GM12873 (cell line): ENCODE measurements around the gene BAIAP3.

Source experiments
- TF ChIP-seq, protein P1 (sequence below): IDR thresholded peaks from 2 replicates; pipeline ENCODE4 v1.5.1; 2012; ENCODE audit warnings: low read depth, mild to moderate bottlenecking, moderate library complexity, low read length, control low read depth; ENCODE audit not compliant: insufficient read depth; ENCODE audit errors: missing control alignments

The BAIAP3 gene

DNA sequence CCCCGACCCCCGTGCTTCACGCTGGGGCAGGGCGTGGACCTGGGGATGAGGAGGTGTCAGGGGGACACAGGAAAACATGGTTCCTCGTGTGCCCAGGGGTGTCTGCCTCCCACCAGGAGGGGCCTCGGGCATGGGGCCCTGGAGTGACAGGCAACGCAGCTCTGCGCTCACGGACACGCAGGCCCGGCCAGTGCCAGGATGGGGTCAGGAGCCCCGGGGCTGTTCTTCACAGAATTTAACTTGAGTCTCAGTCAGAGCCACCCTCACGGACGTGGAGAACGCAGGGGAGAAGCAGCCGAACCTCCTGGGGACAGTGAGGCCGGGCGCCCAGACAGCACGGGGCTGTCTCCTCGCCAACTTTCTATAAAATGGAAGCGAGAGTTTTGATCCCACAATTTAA, 64.3 kb downstream of the BAIAP3 start:
- TF ChIP-seq, protein P1, sequence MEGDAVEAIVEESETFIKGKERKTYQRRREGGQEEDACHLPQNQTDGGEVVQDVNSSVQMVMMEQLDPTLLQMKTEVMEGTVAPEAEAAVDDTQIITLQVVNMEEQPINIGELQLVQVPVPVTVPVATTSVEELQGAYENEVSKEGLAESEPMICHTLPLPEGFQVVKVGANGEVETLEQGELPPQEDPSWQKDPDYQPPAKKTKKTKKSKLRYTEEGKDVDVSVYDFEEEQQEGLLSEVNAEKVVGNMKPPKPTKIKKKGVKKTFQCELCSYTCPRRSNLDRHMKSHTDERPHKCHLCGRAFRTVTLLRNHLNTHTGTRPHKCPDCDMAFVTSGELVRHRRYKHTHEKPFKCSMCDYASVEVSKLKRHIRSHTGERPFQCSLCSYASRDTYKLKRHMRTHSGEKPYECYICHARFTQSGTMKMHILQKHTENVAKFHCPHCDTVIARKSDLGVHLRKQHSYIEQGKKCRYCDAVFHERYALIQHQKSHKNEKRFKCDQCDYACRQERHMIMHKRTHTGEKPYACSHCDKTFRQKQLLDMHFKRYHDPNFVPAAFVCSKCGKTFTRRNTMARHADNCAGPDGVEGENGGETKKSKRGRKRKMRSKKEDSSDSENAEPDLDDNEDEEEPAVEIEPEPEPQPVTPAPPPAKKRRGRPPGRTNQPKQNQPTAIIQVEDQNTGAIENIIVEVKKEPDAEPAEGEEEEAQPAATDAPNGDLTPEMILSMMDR = no peak

DNA sequence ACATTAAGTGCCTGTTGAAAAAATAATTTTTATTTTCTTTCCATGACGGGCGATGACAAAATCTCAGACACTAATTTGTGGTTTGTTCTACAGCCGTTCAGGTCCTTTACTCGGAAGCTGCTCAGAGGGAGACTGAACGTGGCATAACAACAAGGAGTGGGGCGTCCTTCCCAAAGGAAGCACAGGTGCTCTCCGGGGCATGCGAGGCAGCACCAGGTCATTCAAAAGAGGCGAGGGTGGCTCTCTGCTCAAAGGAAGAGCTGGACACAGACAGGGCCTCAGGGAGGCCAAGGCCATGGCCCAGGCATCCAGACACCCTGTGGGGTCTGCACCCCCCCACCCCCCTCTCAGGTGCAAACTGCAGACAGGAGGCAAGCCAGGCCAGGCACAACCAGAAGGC, 64.9 kb downstream of the BAIAP3 start:
- TF ChIP-seq, protein P1 = no peak
